Large intestine (tissue), 12 donors: ENCODE data around the gene SPSB4. TPM values are rescaled to one million over a fixed set of nuclear protein-coding genes. Genes with fewer than 3 reads are reported as not detected.
"Not testable (repeated sequence)": the region's sequence is repeated elsewhere in the genome, so short reads cannot be mapped to it uniquely, and the experiment has no call there.

Experiments used
- DNase-seq, 2 donors: peaks; one replicate each; pipeline versions ENCODE4 v3.0.0 to v3.0.0-alpha.2; 2013
- H3K27ac ChIP-seq: one replicate; pipeline ENCODE4 v1.5.1; 2013; ENCODE audit warnings: low read length
- H3K27me3 ChIP-seq: 2 replicates; pipeline ENCODE4 v1.6.1; 2013; ENCODE audit warnings: low read length; ENCODE audit not compliant: control insufficient read depth, insufficient read depth
- H3K36me3 ChIP-seq: 2 replicates; pipeline ENCODE4 v1.6.1; 2013; ENCODE audit warnings: low read length; ENCODE audit not compliant: control insufficient read depth, insufficient read depth
- H3K4me1 ChIP-seq: one replicate; pipeline ENCODE4 v1.6.1; 2013; ENCODE audit warnings: low read length; ENCODE audit not compliant: control insufficient read depth, insufficient read depth
- H3K4me3 ChIP-seq: one replicate; pipeline ENCODE4 v1.5.1; 2013; ENCODE audit warnings: low read length
- H3K9me3 ChIP-seq: one replicate; pipeline ENCODE4 v1.6.1; 2013; ENCODE audit warnings: mild to moderate bottlenecking, low read depth, low read length, moderate library complexity; ENCODE audit not compliant: control insufficient read depth
- WGBS: methylation state at CpG from one replicate; pipeline ENCODE4 v1.1.5; 2013; ENCODE audit warnings: low lambda C conversion rate; ENCODE audit not compliant: insufficient coverage; 5-methylcytosine and 5-hydroxymethylcytosine counted together
- long read RNA-seq, 11 donors: transcript quantifications; one replicate each; lab custom pipeline, GENCODE V29; 2026
- polyA plus RNA-seq: library from polyadenylated mRNA; unstranded; fragments of 120-200 nt; gene quantifications from one replicate; pipeline ENCODE4 v1.2.1, GENCODE V29; 2013

SPSB4 gene
- polyA plus RNA-seq = 2.2 TPM
- long read RNA-seq, donor 1 = 0 reads
- long read RNA-seq, donor 2, partial matches to known transcripts = 0 of 1 reads
- long read RNA-seq, donor 2, other reads (novel, unspliced or antisense) = 0 of 1 reads
- long read RNA-seq, donor 3 = 0 reads
- long read RNA-seq, donor 4 = 0 reads
- long read RNA-seq, donor 5, partial matches to known transcripts = 0 of 2 reads
- long read RNA-seq, donor 5, other reads (novel, unspliced or antisense) = 0 of 2 reads
- long read RNA-seq, donor 6 = 0 reads
- long read RNA-seq, donor 7 = 0 reads
- long read RNA-seq, donor 8, partial matches to known transcripts = 0 of 1 reads
- long read RNA-seq, donor 8, other reads (novel, unspliced or antisense) = 0 of 1 reads
- long read RNA-seq, donor 9, partial matches to known transcripts = 0 of 2 reads
- long read RNA-seq, donor 9, other reads (novel, unspliced or antisense) = 0 of 2 reads
- long read RNA-seq, donor 10 = 0 reads
- long read RNA-seq, donor 11, partial matches to known transcripts = 0 of 1 reads
- long read RNA-seq, donor 11, other reads (novel, unspliced or antisense) = 0 of 1 reads

DNA sequence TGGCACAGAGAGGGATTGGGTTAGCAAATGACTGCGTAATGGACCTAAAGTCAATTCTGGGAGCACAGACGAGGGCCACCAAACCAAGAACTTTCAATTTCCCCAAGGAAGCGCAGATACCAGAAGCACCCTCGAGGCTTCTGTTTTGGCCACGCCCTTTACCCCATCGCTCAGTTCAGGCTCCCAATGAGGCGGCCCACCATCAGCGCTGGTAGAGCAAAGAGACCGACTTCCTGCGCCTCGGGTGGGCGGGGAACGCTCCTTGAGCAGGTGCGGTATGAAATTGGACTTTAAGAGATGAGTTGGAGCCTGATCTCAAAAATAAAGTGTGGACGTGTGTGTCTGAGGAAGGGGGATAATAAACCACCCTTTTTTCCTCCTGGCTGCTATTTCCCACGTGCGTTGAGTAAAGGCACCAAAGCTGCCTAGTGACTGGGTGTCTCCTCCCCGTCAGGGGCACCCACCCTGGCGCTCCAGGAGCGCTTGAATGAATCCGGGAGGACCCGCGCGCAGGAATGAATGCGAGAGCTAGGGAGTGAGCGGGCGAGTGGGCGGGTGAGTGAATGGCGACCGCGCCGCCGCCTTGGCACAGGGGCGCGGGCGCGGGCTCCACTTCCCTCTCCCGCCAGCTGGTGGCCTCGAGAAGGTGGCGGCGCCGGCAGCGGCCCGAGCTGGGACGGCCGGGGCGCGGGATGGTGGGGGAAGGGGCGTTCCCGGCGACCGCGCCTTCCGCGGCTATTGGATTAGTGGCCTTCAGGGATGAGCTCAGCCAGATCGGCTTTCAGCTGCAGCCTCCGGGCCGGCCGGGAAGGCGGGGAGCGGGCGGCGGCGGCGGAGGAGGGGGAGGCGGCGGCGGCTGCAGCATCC, at the start of gene SPSB4:
SPSB4 (plus strand) TSS at position 772 of the 867 bp plus-strand sequence. CDS start 14,758 bp downstream, outside the sequence.
- peak; percentile 29 to 60 for DNase-seq
- Histone ChIP-seq H3K4me1 (no peaks in the 10 kb centered on the region), H3K9me3 (no peaks in the 10 kb centered on the region), H3K4me3 (peak within 1 kb of the TSS; percentile 45), H3K27ac (no peak within 1 kb of the TSS), H3K36me3 (no peaks in the 10 kb centered on the region), H3K27me3 (peaks cover 63% of the 10 kb centered on the region)
- no CpG with 5 or more reads among the region's 68 CpGs for WGBS

DNA sequence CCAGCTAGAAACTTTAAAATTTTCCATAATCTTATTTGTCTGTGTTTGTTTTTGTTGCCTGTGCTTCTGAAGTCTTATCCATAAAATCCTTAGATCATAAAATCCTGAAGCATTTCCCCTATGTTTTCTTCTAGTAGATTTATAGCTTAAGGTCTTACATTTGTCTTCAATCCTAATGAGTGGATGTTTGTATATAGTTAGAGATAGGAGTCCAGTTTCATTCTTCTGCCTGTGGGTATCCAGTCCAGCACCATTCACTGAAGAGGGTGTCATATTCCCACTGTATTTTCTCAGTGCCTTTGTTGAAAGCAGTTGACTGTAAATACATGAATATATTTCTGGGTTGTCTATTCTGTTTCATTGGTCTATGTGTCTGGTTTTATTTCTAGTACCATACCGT, 44.8 kb upstream of the SPSB4 start:
- H3K27ac ChIP-seq = no peak overlapping the region
- H3K4me3 ChIP-seq = no peak overlapping the region
- H3K36me3 ChIP-seq = no peaks in the 10 kb centered on the region
- DNase-seq = no peak
- H3K9me3 ChIP-seq = no peaks in the 10 kb centered on the region
- no CpG with 5 or more reads among the region's 1 CpG for WGBS
- H3K27me3 ChIP-seq = peaks cover 7% of the 10 kb centered on the region
- no peaks in the 10 kb centered on the region for H3K4me1 ChIP-seq

DNA sequence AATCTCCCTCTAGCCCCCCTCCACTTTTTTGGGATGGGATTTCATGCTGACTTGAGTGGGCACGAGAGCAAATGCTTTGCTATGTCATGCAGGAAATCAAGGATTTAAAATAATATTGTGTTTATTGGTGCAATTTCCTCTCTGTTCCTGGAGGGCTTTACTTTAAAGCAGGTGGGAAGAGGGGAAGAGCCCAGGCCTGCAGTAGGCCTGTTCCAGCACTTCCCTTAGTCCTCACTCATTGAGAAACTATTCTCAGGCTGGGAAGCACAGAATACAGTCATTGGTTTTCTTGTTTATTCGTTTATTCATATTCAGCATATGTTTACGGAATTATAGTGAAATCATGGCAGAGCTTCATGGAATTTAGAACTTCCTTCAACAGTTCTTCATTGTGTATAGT, 41.7 kb upstream of the SPSB4 start:
- no peaks in the 10 kb centered on the region for H3K9me3 ChIP-seq
- H3K27me3 ChIP-seq = peaks cover 9% of the 10 kb centered on the region
- H3K4me3 ChIP-seq = no peak overlapping the region
- no peak for DNase-seq
- H3K4me1 ChIP-seq = no peaks in the 10 kb centered on the region
- WGBS = 100% methylated on average over 1 of the region's 3 CpGs
- H3K36me3 ChIP-seq = no peaks in the 10 kb centered on the region
- no peak overlapping the region for H3K27ac ChIP-seq

DNA sequence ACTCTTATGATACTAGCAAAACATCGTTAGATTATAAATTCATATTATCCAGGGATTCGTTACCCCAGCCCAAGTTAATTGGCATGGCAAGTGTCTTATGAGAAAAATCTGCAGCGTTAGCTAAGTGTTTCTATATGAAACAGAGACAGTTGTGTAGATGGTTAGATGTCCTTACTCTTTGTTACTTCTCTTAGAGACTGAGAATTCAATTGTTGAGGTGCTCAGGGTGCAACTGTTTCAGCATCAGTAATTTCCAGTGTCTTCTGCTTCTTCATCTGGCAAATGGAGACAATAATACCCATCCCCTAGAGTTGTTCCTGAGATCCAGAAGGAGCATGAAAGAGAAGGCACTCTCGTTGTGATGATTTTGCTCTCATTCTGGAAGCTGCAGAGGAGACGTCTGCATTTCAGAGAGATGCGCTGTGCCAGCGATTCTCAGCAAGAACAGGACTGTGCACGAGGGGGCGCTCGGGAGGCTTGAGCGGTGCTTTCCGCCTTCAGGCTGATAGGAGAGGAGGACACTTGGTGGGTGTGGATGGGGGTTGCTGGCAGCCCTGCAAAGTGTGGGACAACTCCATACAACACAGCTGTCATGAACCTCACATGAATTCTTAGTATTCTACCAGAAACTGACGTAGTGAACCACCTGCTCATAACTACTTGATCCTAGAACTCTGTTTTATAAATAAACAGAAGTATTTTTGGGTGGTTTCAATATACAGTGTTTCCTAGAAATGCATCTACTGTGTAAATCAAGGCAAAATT, 39.7 kb upstream of the SPSB4 start:
- no peaks in the 10 kb centered on the region for H3K9me3 ChIP-seq
- no peaks in the 10 kb centered on the region for H3K4me1 ChIP-seq
- no peak overlapping the region for H3K4me3 ChIP-seq
- 100% methylated on average over 1 of the region's 13 CpGs for WGBS
- H3K27ac ChIP-seq = no peak overlapping the region
- H3K27me3 ChIP-seq = peaks cover 17% of the 10 kb centered on the region
- peak; percentile 51 to 58 for DNase-seq
- no peaks in the 10 kb centered on the region for H3K36me3 ChIP-seq

DNA sequence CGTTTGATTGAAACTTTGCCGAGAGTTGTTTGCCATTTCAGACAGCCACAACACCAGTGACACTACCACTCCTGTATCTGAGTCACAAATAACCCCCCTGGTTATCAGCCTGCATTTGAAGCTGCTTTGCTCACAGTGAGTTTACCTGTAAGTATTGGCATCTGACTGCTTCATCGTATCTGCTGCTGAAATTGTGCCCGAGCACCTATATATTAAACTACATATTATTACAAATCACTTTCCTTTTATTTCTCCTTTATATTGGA, 39.2 kb upstream of the SPSB4 start:
- no CpG with 5 or more reads among the region's 4 CpGs for WGBS
- no peak for DNase-seq
- Histone ChIP-seq H3K27me3 (peaks cover 19% of the 10 kb centered on the region), H3K4me1 (no peaks in the 10 kb centered on the region), H3K27ac (no peak overlapping the region), H3K9me3 (no peaks in the 10 kb centered on the region), H3K36me3 (no peaks in the 10 kb centered on the region), H3K4me3 (no peak overlapping the region)

DNA sequence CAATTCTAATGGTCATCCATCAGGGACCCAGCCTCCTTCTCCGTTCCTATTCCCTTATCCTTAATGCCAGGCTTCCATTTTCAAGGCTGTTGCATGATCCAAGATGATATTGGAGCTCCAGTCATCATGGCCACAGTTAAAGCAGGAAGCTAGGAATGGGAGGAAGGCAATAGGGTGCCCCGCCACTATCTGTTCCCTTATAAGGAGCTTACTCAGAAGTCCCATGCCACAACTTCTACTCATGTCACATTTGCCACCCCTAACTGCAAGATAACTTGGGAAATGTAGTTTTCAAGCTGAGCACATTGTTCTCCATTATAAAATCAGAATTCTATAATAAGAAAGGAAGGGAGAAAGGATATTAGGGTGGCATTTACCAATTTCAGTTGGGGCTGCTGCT, 38.6 kb upstream of the SPSB4 start:
- no peaks in the 10 kb centered on the region for H3K9me3 ChIP-seq
- H3K27me3 ChIP-seq = peaks cover 19% of the 10 kb centered on the region
- no peak overlapping the region for H3K27ac ChIP-seq
- no peaks in the 10 kb centered on the region for H3K4me1 ChIP-seq
- no peak overlapping the region for H3K4me3 ChIP-seq
- no CpG with 5 or more reads among the region's 2 CpGs for WGBS
- DNase-seq = no peak
- H3K36me3 ChIP-seq = no peaks in the 10 kb centered on the region

DNA sequence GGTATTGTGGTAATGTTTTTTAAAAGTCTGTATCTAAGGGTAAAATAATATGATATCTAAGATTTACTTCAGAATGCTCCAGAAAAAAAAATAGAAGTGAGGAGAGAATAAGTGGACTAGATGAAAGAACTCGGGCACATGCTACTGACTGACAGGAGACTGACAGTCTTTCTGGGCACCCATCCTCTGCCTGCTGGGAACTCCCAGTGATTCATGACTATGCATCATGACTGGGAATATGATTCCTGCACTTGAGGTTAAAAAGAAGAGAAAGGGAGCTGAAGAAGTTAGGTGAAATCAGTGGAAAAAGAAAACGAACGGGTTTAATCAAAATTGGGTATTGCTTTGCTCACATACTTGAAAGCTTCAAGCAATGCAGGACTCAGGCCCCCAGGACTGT, 35.7 kb upstream of the SPSB4 start:
- Histone ChIP-seq H3K4me3 (no peak overlapping the region), H3K9me3 (no peaks in the 10 kb centered on the region), H3K27me3 (peaks cover 12% of the 10 kb centered on the region), H3K27ac (no peak overlapping the region), H3K36me3 (no peaks in the 10 kb centered on the region), H3K4me1 (no peaks in the 10 kb centered on the region)
- DNase-seq = no peak
- 100% methylated on average over 1 of the region's 3 CpGs for WGBS

DNA sequence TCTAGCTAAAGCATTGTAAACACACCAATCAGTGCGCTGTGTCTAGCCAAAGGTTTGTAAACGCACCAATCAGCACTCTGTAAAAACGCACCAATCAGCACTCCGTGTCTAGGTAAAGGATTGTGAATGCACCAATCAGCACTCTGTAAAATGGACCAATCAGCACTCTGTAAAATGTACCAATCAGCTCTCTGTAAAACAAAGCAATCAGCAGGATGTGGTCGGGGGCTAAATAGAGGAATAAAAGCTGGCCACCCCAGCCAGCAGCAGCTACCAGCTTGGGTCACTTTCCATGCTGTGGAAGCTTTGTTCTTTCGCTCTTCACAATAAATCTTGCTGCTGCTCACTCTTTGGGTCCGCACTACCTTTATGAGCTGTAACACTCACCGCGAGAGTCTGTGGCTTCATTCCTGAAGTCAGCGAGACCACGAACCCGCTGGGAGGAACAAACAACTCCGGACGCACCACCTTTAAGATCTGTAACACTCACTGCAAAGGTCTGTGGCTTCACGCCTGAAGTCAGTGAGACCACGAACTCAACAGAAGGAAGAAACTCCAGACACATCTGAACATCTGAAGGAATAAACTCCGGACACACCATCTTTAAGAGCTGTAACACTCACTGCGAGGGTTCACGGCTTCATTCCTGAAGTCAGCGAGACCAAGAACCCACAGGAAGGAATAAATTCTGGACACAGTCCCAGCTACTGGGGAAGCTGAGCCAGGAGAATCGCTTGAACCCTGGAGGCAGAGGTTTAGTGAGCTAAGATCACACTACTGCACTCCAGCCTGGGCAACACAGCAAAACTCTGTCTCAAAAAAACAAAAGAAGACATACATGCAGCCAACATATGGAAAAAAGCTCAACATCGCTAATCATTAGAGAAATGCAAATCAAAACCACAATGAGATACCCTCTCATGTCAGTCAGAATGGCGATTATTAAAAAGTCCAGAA, 33.5 kb upstream of the SPSB4 start:
- H3K27ac ChIP-seq, H3K4me1 ChIP-seq, DNase-seq, H3K4me3 ChIP-seq, H3K9me3 ChIP-seq, H3K36me3 ChIP-seq: not testable (repeated sequence)
- H3K27me3 ChIP-seq = peaks cover 12% of the 10 kb centered on the region
- 90% methylated on average over 2 of the region's 23 CpGs for WGBS

DNA sequence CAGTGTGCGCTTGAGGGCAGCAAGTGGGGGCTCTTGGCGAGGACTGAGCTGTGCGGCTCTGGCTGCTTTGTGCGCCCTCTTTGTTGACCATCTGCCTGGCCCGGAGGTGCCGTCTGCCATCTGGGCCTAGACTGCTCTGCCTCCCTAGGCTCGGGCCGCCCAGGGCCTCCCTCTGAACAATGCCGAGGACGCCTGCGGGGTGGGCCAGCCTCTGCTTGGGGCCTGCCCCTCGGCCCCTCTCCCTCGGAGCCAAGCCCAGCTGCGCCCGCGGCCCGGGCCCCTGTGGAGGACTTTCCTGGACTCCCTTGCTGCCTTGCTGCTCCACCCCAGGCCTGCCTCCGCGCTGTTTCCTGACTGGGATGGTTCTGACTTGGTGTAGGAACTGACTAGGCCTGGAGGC, 31.9 kb upstream of the SPSB4 start:
- no peaks in the 10 kb centered on the region for H3K9me3 ChIP-seq
- WGBS = no CpG with 5 or more reads among the region's 19 CpGs
- H3K36me3 ChIP-seq = no peaks in the 10 kb centered on the region
- H3K27me3 ChIP-seq = peaks cover 10% of the 10 kb centered on the region
- no peak overlapping the region for H3K4me3 ChIP-seq
- H3K4me1 ChIP-seq = no peaks in the 10 kb centered on the region
- H3K27ac ChIP-seq = no peak overlapping the region
- no peak for DNase-seq
